Fibroblast of lung (primary cell): ENCODE results near the gene OR5AN1. TPM values are rescaled to one million over a fixed set of nuclear protein-coding genes. Genes with fewer than 3 reads are reported as not detected.

Experiments
- DNase-seq, 2 donors: peaks; one replicate each; pipeline versions ENCODE4 v3.0.0 to v3.0.0-alpha.2; 2010; ENCODE audit warnings: low read depth in 2 of 2
- H2AFZ ChIP-seq: 2 replicates; pipeline ENCODE4 v1.5.1; 2012; ENCODE audit warnings: low read length, control low read depth, inconsistent platforms
- H3K27ac ChIP-seq: 2 replicates; pipeline ENCODE4 v1.5.1; 2011; ENCODE audit warnings: low read length, control low read depth; ENCODE audit not compliant: insufficient read depth
- H3K27me3 ChIP-seq: 2 replicates; pipeline ENCODE4 v1.5.1; 2011; ENCODE audit warnings: mild to moderate bottlenecking, low read length; ENCODE audit not compliant: control insufficient read depth, insufficient read depth
- H3K36me3 ChIP-seq: 2 replicates; pipeline ENCODE4 v1.5.1; 2011; ENCODE audit warnings: low read length; ENCODE audit not compliant: control insufficient read depth, insufficient read depth
- H3K4me1 ChIP-seq: 2 replicates; pipeline ENCODE4 v1.5.1; 2011; ENCODE audit warnings: low read length; ENCODE audit not compliant: control insufficient read depth, insufficient read depth; ENCODE audit errors: extremely low read depth
- H3K4me2 ChIP-seq: 2 replicates; pipeline ENCODE4 v1.5.1; 2011; ENCODE audit warnings: low read length, control low read depth; ENCODE audit not compliant: insufficient read depth; ENCODE audit errors: extremely low read depth
- H3K4me3 ChIP-seq, 4 experiments: fragments of 200-600 bp in 1 of 4; sonication (generic) in 1 of 4; replicated peaks in 1 of 4; 2 replicates each; pipeline ENCODE4 v1.5.1; 2011 to 2016; ENCODE audit warnings: low read length in 4 of 4, low read depth in 3 of 4, mild to moderate bottlenecking in 3 of 4, control low read depth in 2 of 4, inconsistent platforms in 1 of 4, mixed read lengths in 1 of 4; ENCODE audit not compliant: insufficient read depth in 1 of 4; ENCODE audit errors: control extremely low read depth in 1 of 4
- H3K79me2 ChIP-seq: 2 replicates; pipeline ENCODE4 v1.5.1; 2012; ENCODE audit warnings: mild to moderate bottlenecking, low read length, inconsistent platforms; ENCODE audit not compliant: control insufficient read depth, insufficient read depth
- H3K9ac ChIP-seq: 2 replicates; pipeline ENCODE4 v1.5.1; 2011; ENCODE audit warnings: mild to moderate bottlenecking, low read length, control low read depth; ENCODE audit not compliant: insufficient read depth
- H3K9me3 ChIP-seq: 2 replicates; pipeline ENCODE4 v1.5.1; 2012; ENCODE audit warnings: low read depth, low read length; ENCODE audit not compliant: control insufficient read depth, insufficient read depth
- H4K20me1 ChIP-seq: 2 replicates; pipeline ENCODE4 v1.5.1; 2011; ENCODE audit warnings: low read length; ENCODE audit not compliant: control insufficient read depth, insufficient read depth; ENCODE audit errors: extremely low read depth
- CTCF ChIP-seq, 2 donors: IDR thresholded peaks in 1 of 2; conservative IDR thresholded peaks in 1 of 2; 1 replicate in 1 of 2; 2 replicates in 1 of 2; pipeline ENCODE4 v1.5.1; 2011 to 2012; ENCODE audit warnings: low read length in 2 of 2, control low read depth in 1 of 2, inconsistent platforms in 1 of 2, low read depth in 1 of 2, mild to moderate bottlenecking in 1 of 2
- EZH2 ChIP-seq: IDR thresholded peaks from 2 replicates; pipeline ENCODE4 v1.5.1; 2012; ENCODE audit warnings: low read length, control low read depth, mild to moderate bottlenecking; ENCODE audit errors: missing control alignments
- polyA plus RNA-seq, 2 donors: library from polyadenylated mRNA; depleted of rRNA in 1 of 2; stranded (reverse) in 1 of 2; unstranded in 1 of 2; fragments of >200 nt; gene quantifications; 2 replicates each; pipeline ENCODE4 v1.2.1, GENCODE V29; 2011 to 2012; ENCODE audit warnings: missing spikeins in 1 of 2
- total RNA-seq: library from RNA; depleted of rRNA; stranded (reverse); fragments of >200 nt; gene quantifications from 2 replicates; pipeline ENCODE4 v1.2.1, GENCODE V29; 2014

The OR5AN1 gene
- total and polyA plus RNA-seq, 2 donors (not counting 1 experiment from before 2014, with no cell fraction given) = not detected

DNA sequence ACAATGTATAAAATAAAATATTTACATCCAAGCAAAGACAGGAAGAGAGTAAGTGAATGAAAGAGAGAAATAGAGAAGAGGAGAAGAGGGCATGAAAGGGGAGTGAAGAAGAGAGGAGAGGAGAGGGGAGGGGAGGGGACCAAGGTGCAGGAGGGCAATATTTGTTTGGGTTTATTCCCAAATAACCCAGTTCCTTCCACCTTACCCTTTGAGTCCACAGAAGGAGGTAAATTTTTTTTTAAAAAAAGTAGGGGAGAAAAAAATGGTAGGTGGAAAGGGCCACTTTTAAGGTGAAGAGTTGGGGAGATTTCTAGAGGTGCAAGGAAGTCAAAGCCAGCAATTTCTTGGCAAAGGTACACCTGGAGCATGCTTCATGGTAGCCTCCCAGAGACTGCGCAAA lies 2.1 kb upstream of the OR5AN1 start:
- Histone ChIP-seq H4K20me1 (no peaks in the 10 kb centered on the region), H2AFZ (no peak overlapping the region), H3K27ac (no peak overlapping the region), H3K4me3 (no peak overlapping the region), H3K36me3 (no peaks in the 10 kb centered on the region), H3K79me2 (no peaks in the 10 kb centered on the region), H3K4me2 (no peak overlapping the region), H3K4me1 (no peaks in the 10 kb centered on the region), H3K9ac (no peak overlapping the region), H3K9me3 (no peaks in the 10 kb centered on the region), H3K27me3 (no peaks in the 10 kb centered on the region)
- TF ChIP-seq CTCF (conservative IDR thresholded peaks at IDR 0.05 in 1 of 2, IDR thresholded peaks at IDR 0.05 in 1 of 2; ENCODE audit: low read depth in 1 of 2, low read length in 2 of 2) (no peak), EZH2 (no peak)
- no peak for DNase-seq

GRCh38 chr11:59358020-59358419 lies 675 bp upstream of the OR5AN1 start:
- Histone ChIP-seq H3K79me2 (no peaks in the 10 kb centered on the region), H3K36me3 (no peaks in the 10 kb centered on the region), H3K9ac (no peak overlapping the region), H3K4me1 (no peaks in the 10 kb centered on the region), H3K9me3 (no peaks in the 10 kb centered on the region), H3K27me3 (no peaks in the 10 kb centered on the region), H3K4me2 (no peak overlapping the region), H4K20me1 (no peaks in the 10 kb centered on the region), H3K27ac (no peak overlapping the region), H3K4me3 (no peak overlapping the region), H2AFZ (no peak overlapping the region)
- no peak for TF ChIP-seq EZH2
- TF ChIP-seq CTCF (conservative IDR thresholded peaks at IDR 0.05 in 1 of 2, IDR thresholded peaks at IDR 0.05 in 1 of 2; ENCODE audit: low read depth in 1 of 2, low read length in 2 of 2) = no peak
- no peak for DNase-seq

DNA sequence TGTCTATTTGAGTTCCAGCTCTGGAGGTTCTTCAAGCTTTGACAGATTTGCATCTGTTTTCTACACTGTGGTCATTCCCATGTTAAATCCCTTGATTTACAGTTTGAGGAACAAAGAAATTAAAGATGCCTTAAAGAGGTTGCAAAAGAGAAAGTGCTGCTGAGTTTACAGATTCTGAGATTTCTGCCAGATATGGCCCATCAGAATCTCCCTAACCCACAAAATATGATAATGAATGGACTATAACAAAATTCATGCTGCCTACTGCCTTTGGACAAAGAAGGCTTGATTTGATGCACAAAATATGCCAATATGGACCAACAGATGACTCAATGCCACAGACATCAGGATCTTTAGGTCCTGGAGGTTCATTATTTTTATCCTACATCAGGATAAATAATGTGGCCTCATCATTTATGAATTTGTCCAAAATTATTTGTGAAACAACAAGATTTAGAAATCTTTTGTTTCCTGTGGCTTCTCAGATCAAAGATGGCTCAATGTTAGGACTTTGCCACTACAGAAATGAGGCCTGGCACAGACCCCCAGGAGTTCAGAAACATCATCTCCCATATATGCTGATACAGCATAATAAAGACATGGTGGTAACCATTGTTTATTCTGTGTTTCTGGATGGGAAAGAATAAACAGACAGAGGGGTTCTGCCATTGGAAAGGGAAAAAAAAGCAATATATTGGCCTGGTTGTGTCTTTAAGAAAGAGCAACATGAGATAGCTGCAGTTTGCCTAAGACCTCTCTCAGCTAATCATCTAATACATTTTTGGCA lies 6.7 kb downstream of the OR5AN1 start:
- Histone ChIP-seq H3K9me3 (no peaks in the 10 kb centered on the region), H3K79me2 (no peaks in the 10 kb centered on the region), H3K36me3 (no peaks in the 10 kb centered on the region), H2AFZ (no peak overlapping the region), H3K9ac (no peak overlapping the region), H3K27me3 (no peaks in the 10 kb centered on the region), H3K27ac (no peak overlapping the region), H3K4me3 (no peak overlapping the region), H3K4me2 (no peak overlapping the region), H3K4me1 (no peaks in the 10 kb centered on the region), H4K20me1 (no peaks in the 10 kb centered on the region)
- no peak for DNase-seq
- TF ChIP-seq EZH2 = no peak
- no peak for TF ChIP-seq CTCF (conservative IDR thresholded peaks at IDR 0.05 in 1 of 2, IDR thresholded peaks at IDR 0.05 in 1 of 2; ENCODE audit: low read depth in 1 of 2, low read length in 2 of 2)
